SH-SY5Y (cell line): ENCODE data around the gene COX7A2.

Experiments
- GATA2 ChIP-seq: IDR thresholded peaks from 2 replicates; pipeline ENCODE4 v1.6.1; 2011; ENCODE audit warnings: mild to moderate bottlenecking, low read depth, low read length
- GATA3 ChIP-seq: IDR thresholded peaks from 2 replicates; pipeline ENCODE4 v1.6.1; 2011; ENCODE audit warnings: low read depth, mild to moderate bottlenecking, low read length, moderate library complexity

COX7A2 gene

DNA sequence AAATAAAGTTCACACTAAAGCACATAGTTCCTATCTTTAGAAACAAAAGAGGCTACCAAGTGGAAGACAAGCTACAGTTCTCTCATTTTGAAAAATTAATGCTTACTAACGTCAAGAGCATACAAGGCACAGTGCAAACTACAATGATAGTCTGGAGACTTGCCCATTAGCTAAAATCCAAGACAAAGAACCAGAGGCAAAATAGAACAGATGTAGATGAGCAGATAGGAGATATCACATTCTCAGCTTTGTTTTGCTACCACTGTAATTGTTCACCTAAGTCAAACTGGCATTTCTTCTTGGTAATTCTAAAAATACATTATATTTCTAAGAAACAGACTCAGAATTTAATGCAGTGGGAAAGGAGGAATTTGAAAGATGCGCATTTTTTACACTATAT is 35.8 kb upstream of the COX7A2 start:
- TF ChIP-seq GATA3 (peak; percentile 84), GATA2 (peak; percentile 71)

- TF ChIP-seq GATA3, result no peak
- TF ChIP-seq GATA2, result no peak
Measured at GRCh38 chr6:75278474-75279077, 35.0 kb upstream of the COX7A2 start.

DNA sequence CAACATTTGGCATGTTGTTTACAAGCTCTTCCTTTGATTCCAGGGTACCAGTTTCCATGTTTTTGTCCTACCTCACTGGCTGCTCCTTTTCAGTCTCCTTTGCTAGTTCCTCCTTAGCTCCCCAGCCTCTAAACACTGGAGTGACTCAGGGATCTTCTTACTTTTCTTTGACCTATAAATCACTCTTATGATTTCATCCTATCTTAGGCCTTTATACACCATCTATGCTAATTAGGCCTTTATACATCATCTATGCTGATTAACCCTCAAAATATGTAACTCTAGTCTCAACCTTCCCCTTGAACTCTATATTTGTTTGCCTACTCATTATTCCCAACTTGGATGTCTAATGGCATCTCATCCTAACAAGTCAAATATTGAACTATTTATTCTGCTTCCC is 31.5 kb upstream of the COX7A2 start:
- TF ChIP-seq GATA3 (no peak), GATA2 (no peak)

GRCh38 chr6:75273009-75273408 is 29.4 kb upstream of the COX7A2 start:
- TF ChIP-seq GATA3 (no peak), GATA2 (no peak)

- TF ChIP-seq GATA3 (no peak), GATA2 (no peak)
Measured at GRCh38 chr6:75272145-75272840, 28.7 kb upstream of the COX7A2 start.

DNA sequence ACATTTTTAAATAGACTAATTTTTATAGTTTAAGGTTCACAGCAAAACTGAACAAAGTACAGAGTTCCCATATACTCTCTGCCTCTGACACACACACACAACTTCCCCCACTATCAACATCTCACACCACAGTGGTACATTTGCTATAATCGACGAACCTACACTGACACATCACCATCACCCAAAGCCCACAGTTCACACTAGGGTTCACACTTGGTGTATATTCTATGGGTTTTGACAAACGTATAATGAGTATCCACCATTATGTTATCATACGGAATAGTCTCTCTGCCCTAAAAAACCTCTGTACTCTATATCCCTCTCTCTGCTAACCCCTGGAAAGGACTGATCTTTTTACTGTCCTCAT is 25.4 kb upstream of the COX7A2 start:
- no peak for TF ChIP-seq GATA2
- TF ChIP-seq GATA3, result no peak

DNA sequence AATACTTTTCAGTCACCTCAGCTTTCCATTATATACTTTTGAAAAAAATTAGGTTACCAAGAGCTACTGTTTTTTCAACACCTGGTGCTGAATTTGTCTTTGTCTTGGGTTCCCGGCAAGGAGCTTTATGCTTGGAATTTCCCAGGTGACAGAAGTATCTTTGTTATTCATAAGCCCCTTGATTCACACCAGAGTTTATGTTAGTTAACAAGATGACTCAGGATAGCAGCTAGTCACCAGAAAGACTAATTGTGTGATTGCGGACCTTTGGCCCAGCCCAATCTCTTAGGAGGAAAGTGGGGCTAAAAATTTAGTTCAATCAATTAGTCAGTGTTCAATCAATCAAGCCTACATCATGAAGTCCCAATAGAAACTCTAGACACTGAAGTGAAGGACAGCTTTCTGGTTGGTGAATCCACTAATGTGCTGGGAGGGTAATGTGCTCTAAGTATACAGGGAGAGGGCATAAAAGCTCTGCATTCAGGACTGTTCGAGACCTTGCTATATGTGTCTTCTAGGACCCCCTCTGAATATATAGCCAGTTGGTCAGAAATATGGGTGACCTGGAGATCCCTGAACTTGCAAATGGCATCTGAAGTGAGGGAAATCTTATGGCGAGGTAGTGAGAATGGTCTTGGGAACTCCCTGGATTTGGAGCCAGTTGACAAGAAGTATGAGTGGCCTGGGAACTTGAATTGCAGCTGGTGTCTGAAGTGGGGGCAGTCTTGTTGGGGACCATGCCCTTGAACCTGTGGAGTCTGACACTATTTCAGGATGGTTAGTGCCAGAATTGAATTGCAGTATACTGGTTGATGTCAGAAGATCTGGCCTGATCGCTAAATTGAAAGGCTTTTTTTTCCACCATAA is 24.8 kb upstream of the COX7A2 start:
- TF ChIP-seq GATA3 (no peak), GATA2 (no peak)

DNA sequence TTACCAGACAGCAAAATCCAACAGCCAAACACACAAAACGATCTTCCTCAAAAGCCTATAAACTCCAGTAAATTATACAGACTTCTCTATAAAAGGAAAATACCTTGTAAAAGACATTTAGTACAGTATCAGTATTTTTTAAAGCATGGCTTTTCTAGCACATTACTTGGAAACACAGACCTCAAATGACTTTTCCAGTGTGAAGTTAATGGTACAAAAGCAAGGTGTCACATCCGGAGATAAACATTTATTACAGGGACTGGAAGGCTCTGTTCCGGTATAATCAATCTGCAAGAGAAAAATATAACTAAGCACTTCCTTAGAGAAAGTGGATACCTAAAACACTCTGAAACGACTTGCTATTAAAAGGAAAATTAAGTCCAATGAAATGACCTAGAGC is 23.9 kb upstream of the COX7A2 start:
- TF ChIP-seq GATA3, result no peak
- no peak for TF ChIP-seq GATA2

GRCh38 chr6:75266716-75267291 is 23.2 kb upstream of the COX7A2 start:
- TF ChIP-seq GATA3 (no peak), GATA2 (no peak)

DNA sequence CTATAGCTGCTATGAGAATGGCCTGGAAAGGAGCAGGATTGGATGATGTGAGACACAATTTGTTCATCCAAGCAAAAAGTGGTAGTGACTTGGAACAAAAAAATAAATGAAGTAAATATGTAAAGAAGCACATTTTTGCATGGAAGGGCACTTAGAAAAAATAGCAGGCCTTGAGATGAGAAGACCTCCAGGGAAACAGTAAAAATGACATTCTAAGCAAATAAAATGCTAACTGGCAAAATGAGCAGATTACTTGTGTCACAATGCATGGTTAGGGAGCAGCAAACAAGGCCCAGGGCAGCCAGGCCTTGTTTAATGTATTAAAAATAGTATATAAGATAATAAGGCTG is 19.8 kb upstream of the COX7A2 start:
- TF ChIP-seq GATA2 (no peak), GATA3 (no peak)

GRCh38 chr6:75262716-75263400 is 19.3 kb upstream of the COX7A2 start:
- no peak for TF ChIP-seq GATA3
- TF ChIP-seq GATA2, result no peak

DNA sequence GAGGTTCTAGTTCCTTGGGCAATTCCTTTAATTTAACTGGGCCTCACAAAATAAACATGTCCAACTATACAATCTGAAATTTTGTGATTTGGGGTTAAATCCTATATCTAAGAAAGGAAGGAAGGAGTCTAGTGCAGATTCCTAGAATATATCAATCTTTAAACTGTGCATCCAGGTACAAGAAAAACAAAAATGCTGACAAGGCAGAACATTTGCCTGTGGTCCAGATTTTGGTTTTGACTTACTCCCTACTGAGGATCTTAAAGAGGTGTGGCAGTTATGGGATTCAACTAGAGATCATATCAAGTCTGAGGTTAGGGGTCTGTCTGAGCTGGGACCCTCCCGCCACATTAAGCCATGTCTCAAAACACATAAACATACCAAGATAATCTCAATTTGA is 17.7 kb upstream of the COX7A2 start:
- TF ChIP-seq GATA3 (no peak), GATA2 (no peak)

- TF ChIP-seq GATA3 (no peak), GATA2 (no peak)
Measured at GRCh38 chr6:75257343-75258087, 13.9 kb upstream of the COX7A2 start.

DNA sequence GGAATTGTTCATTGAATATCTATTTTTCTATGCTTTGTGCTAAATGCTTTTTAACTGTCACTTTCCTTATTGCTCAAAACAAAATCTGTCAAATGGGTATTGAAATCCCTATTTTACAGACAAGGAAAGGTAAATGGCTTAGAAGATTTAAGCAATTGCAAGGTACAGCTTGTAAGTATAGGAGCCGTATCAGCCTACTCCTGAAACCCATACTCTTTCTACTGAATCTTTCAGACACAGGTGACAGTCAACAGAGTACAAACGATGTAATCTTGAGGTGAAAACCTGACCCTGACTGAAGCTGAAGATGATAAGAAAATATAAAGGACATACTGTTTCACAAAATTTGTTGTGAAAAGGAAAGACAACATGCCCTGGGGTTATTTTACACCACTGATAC is 7.0 kb upstream of the COX7A2 start:
- no peak for TF ChIP-seq GATA3
- TF ChIP-seq GATA2, result no peak
